K562 (cell line): ENCODE data around the gene CACNA1C.

Source experiments
- BRD9 ChIP-seq: fragments of 450-650 bp; IDR thresholded peaks from 2 replicates; pipeline ENCODE4 v1.6.1; 2018; ENCODE audit warnings: low read depth; ENCODE audit not compliant: partially characterized antibody
- CBX1 ChIP-seq: sonication (generic); IDR thresholded peaks from 2 replicates; pipeline ENCODE4 v1.6.1; 2016; ENCODE audit warnings: antibody characterized with exemption, low read depth, mild to moderate bottlenecking
- KLF1 ChIP-seq: fragments of 450-650 bp; IDR thresholded peaks from 2 replicates; pipeline ENCODE4 v1.6.1; 2016; ENCODE audit warnings: missing genetic modification characterization, missing compliant biosample characterization
- MAFK ChIP-seq: IDR thresholded peaks from 2 replicates; pipeline ENCODE4 v1.6.1; 2011; ENCODE audit warnings: low read length, improper control_type of control experiment
- POLR2AphosphoS5 ChIP-seq: IDR thresholded peaks from 2 replicates; pipeline ENCODE4 v1.6.1; 2011; ENCODE audit warnings: mild to moderate bottlenecking, low read depth, low read length, moderate library complexity; ENCODE audit not compliant: control insufficient read depth, insufficient read depth
- POLR2G ChIP-seq: fragments of 200-400 bp; formaldehyde crosslinking; IDR thresholded peaks from 2 replicates; pipeline ENCODE4 v1.6.1; 2017; ENCODE audit warnings: low read depth, mild to moderate bottlenecking, antibody characterized with exemption, low read length, moderate library complexity
- RAD21 ChIP-seq, 2 experiments: fragments of 250-450 bp in 1 of 2; fragments of 450-650 bp in 1 of 2; sonication (Bioruptor Pico) in 1 of 2; formaldehyde crosslinking in 1 of 2; IDR thresholded peaks in 1 of 2; conservative IDR thresholded peaks in 1 of 2; 2 replicates each; pipeline versions ENCODE4 v1.4.0 to v1.8.0; 2020 to 2022; ENCODE audit warnings: mild to moderate bottlenecking in 2 of 2, moderate library complexity in 1 of 2
- SNIP1 ChIP-seq: fragments of 450-650 bp; IDR thresholded peaks from 2 replicates; pipeline ENCODE4 v1.7.1; 2017; ENCODE audit warnings: low read depth, mild to moderate bottlenecking
- SRSF1 ChIP-seq: fragments of 200-400 bp; formaldehyde crosslinking; IDR thresholded peaks from 2 replicates; pipeline ENCODE4 v1.6.1; 2017; ENCODE audit warnings: mild to moderate bottlenecking, low read depth, low read length, moderate library complexity
- ZBTB1 ChIP-seq: sonication (generic); formaldehyde crosslinking; IDR thresholded peaks from 2 replicates; pipeline ENCODE4 v1.8.1; 2023; ENCODE audit warnings: missing genetic modification reagents, low read depth, mild to moderate bottlenecking, borderline replicate concordance
- ZNF224 ChIP-seq: sonication (generic); formaldehyde crosslinking; IDR thresholded peaks from 2 replicates; pipeline ENCODE4 v1.8.0; 2022; ENCODE audit warnings: mild to moderate bottlenecking, missing genetic modification reagents
- TF ChIP-seq, protein P1 (sequence below), 3 experiments: IDR thresholded peaks in 2 of 3; conservative IDR thresholded peaks in 1 of 3; 2 replicates each; pipeline ENCODE4 v1.5.1; 2011 to 2012; ENCODE audit warnings: low read length in 3 of 3, mild to moderate bottlenecking in 3 of 3, control low read depth in 2 of 3, improper control_type of control experiment in 1 of 3, inconsistent platforms in 1 of 3, low read depth in 1 of 3, mixed read lengths in 1 of 3, moderate library complexity in 1 of 3; ENCODE audit not compliant: insufficient read depth in 2 of 3
- TF ChIP-seq, protein P2 (sequence below): sonication (generic); formaldehyde crosslinking; IDR thresholded peaks from 2 replicates; pipeline ENCODE4 v1.8.0; 2022; ENCODE audit warnings: missing genetic modification reagents, mild to moderate bottlenecking, borderline replicate concordance
- TF ChIP-seq, protein P3 (sequence below), 2 experiments: fragments of 450-650 bp; formaldehyde crosslinking in 1 of 2; IDR thresholded peaks; 2 replicates each; pipeline versions ENCODE4 v1.4.0 to v1.6.1; 2014 to 2020; ENCODE audit warnings: mild to moderate bottlenecking in 2 of 2, borderline replicate concordance in 1 of 2, low read depth in 1 of 2

DNA sequence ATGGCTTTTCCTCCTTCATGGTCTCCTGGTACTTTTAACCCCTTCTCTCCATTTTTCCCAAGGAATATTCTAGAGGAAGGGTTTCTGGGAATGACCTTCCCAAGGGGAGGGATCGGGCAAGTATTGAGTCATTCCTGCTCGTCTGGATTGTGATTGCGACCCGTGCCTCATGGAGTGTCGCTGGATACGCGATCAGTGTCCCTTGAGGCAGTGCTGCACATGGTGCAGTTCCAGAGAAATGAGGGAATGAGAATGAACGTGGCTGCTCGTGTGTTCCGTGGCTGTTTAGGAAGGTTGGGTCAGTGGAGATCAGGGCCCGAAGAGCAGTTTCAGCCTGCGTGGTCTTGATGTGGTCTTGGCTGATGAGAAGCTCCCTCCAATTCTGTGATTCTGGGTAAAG, 234.4 kb downstream of the CACNA1C start:
- TF ChIP-seq, protein P1, sequence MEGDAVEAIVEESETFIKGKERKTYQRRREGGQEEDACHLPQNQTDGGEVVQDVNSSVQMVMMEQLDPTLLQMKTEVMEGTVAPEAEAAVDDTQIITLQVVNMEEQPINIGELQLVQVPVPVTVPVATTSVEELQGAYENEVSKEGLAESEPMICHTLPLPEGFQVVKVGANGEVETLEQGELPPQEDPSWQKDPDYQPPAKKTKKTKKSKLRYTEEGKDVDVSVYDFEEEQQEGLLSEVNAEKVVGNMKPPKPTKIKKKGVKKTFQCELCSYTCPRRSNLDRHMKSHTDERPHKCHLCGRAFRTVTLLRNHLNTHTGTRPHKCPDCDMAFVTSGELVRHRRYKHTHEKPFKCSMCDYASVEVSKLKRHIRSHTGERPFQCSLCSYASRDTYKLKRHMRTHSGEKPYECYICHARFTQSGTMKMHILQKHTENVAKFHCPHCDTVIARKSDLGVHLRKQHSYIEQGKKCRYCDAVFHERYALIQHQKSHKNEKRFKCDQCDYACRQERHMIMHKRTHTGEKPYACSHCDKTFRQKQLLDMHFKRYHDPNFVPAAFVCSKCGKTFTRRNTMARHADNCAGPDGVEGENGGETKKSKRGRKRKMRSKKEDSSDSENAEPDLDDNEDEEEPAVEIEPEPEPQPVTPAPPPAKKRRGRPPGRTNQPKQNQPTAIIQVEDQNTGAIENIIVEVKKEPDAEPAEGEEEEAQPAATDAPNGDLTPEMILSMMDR (IDR thresholded peaks at IDR 0.05 in 2 of 3, conservative IDR thresholded peaks at IDR 0.05 in 1 of 3; ENCODE audit: insufficient read depth in 2 of 3, low read depth in 1 of 3, low read length in 3 of 3) = no peak
- TF ChIP-seq, protein P2, sequence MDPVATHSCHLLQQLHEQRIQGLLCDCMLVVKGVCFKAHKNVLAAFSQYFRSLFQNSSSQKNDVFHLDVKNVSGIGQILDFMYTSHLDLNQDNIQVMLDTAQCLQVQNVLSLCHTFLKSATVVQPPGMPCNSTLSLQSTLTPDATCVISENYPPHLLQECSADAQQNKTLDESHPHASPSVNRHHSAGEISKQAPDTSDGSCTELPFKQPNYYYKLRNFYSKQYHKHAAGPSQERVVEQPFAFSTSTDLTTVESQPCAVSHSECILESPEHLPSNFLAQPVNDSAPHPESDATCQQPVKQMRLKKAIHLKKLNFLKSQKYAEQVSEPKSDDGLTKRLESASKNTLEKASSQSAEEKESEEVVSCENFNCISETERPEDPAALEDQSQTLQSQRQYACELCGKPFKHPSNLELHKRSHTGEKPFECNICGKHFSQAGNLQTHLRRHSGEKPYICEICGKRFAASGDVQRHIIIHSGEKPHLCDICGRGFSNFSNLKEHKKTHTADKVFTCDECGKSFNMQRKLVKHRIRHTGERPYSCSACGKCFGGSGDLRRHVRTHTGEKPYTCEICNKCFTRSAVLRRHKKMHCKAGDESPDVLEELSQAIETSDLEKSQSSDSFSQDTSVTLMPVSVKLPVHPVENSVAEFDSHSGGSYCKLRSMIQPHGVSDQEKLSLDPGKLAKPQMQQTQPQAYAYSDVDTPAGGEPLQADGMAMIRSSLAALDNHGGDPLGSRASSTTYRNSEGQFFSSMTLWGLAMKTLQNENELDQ (CRISPR knock-in tag) = no peak
- TF ChIP-seq BRD9 = no peak
- no peak for TF ChIP-seq CBX1
- TF ChIP-seq KLF1 = no peak
- TF ChIP-seq MAFK = no peak
- no peak for TF ChIP-seq SRSF1
- no peak for TF ChIP-seq SNIP1
- no peak for TF ChIP-seq POLR2AphosphoS5
- TF ChIP-seq POLR2G = no peak
- TF ChIP-seq, protein P3, sequence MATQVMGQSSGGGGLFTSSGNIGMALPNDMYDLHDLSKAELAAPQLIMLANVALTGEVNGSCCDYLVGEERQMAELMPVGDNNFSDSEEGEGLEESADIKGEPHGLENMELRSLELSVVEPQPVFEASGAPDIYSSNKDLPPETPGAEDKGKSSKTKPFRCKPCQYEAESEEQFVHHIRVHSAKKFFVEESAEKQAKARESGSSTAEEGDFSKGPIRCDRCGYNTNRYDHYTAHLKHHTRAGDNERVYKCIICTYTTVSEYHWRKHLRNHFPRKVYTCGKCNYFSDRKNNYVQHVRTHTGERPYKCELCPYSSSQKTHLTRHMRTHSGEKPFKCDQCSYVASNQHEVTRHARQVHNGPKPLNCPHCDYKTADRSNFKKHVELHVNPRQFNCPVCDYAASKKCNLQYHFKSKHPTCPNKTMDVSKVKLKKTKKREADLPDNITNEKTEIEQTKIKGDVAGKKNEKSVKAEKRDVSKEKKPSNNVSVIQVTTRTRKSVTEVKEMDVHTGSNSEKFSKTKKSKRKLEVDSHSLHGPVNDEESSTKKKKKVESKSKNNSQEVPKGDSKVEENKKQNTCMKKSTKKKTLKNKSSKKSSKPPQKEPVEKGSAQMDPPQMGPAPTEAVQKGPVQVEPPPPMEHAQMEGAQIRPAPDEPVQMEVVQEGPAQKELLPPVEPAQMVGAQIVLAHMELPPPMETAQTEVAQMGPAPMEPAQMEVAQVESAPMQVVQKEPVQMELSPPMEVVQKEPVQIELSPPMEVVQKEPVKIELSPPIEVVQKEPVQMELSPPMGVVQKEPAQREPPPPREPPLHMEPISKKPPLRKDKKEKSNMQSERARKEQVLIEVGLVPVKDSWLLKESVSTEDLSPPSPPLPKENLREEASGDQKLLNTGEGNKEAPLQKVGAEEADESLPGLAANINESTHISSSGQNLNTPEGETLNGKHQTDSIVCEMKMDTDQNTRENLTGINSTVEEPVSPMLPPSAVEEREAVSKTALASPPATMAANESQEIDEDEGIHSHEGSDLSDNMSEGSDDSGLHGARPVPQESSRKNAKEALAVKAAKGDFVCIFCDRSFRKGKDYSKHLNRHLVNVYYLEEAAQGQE (IDR thresholded peaks at IDR 0.05; ENCODE audit: borderline replicate concordance) = no peak
- TF ChIP-seq, protein P3 (CRISPR knock-in tag; IDR thresholded peaks at IDR 0.05; ENCODE audit: low read depth) = no peak
- TF ChIP-seq ZBTB1 (CRISPR knock-in tag) = no peak
- TF ChIP-seq ZNF224 (CRISPR knock-in tag) = no peak
- no peak for TF ChIP-seq RAD21 (CRISPR knock-in tag; conservative IDR thresholded peaks at IDR 0.05 in 1 of 2, IDR thresholded peaks at IDR 0.05 in 1 of 2)
